Measurements from ENCODE around the gene AKT2.
"Not testable (repeated sequence)": the region's sequence is repeated elsewhere in the genome, so short reads cannot be mapped to it uniquely, and the experiment has no call there.

The AKT2 gene

GRCh38 chr19:40284501-40285352 lies at the start of gene AKT2:
Gene AKT2, minus strand, starts transcription at chr19:40285345. Its CDS starts 20,078 bp downstream, at chr19:40265267.
- DNase-seq: peak; percentile 41

- DNase-seq: not testable (repeated sequence)
Measured at GRCh38 chr19:40333083-40333482, 47.9 kb upstream of the AKT2 start.

- DNase-seq: no peak
Measured at GRCh38 chr19:40332669-40333068, 47.5 kb upstream of the AKT2 start.

GRCh38 chr19:40331052-40331451 lies 45.9 kb upstream of the AKT2 start:
- no peak for DNase-seq

GRCh38 chr19:40326201-40326600 lies 41.1 kb upstream of the AKT2 start:
- no peak for DNase-seq

GRCh38 chr19:40323705-40324104 lies 38.6 kb upstream of the AKT2 start:
- no peak for DNase-seq

- DNase-seq: no peak
Measured at GRCh38 chr19:40322951-40323615, 37.9 kb upstream of the AKT2 start.

GRCh38 chr19:40322271-40322610 lies 37.1 kb upstream of the AKT2 start:
- DNase-seq: no peak

- no peak for DNase-seq
Measured at GRCh38 chr19:40321566-40322270, 36.6 kb upstream of the AKT2 start.

- DNase-seq: no peak
Measured at GRCh38 chr19:40321076-40321475, 35.9 kb upstream of the AKT2 start.

- no peak for DNase-seq
Measured at GRCh38 chr19:40320558-40320935, 35.4 kb upstream of the AKT2 start.

- no peak for DNase-seq
Measured at GRCh38 chr19:40317338-40317737, 32.2 kb upstream of the AKT2 start.

GRCh38 chr19:40315812-40316470 lies 30.8 kb upstream of the AKT2 start:
- DNase-seq: no peak

- DNase-seq: no peak
Measured at GRCh38 chr19:40314656-40315055, 29.5 kb upstream of the AKT2 start.

GRCh38 chr19:40313229-40313983 lies 28.3 kb upstream of the AKT2 start:
- no peak for DNase-seq

GRCh38 chr19:40312533-40312932 lies 27.4 kb upstream of the AKT2 start:
- DNase-seq: no peak

- no peak for DNase-seq
Measured at GRCh38 chr19:40309666-40310065, 24.5 kb upstream of the AKT2 start.

- DNase-seq: peak; percentile 86
Measured at GRCh38 chr19:40305403-40305802, 20.3 kb upstream of the AKT2 start.

- DNase-seq: no peak
Measured at GRCh38 chr19:40304306-40304705, 19.2 kb upstream of the AKT2 start.

GRCh38 chr19:40303765-40304164 lies 18.6 kb upstream of the AKT2 start:
- DNase-seq: no peak

GRCh38 chr19:40302224-40303011 lies 17.3 kb upstream of the AKT2 start:
- no peak for DNase-seq

GRCh38 chr19:40300668-40301067 lies 15.5 kb upstream of the AKT2 start:
- no peak for DNase-seq
